Mesenchymal stem cell (in vitro differentiated cells and primary cell): ENCODE data around the gene TANC1.

ENCODE experiments used
- DNase-seq: peaks from one replicate; pipeline ENCODE4 v3.0.0-alpha.2; 2013
- H2AFZ ChIP-seq: one replicate; pipeline ENCODE4 v1.6.1; 2013; ENCODE audit warnings: low read depth, mild to moderate bottlenecking, control low read depth, inconsistent platforms, low read length, moderate library complexity
- H2AK5ac ChIP-seq: 2 replicates; pipeline ENCODE4 v1.6.1; 2013; ENCODE audit warnings: low read length, moderate library complexity, mild to moderate bottlenecking, inconsistent platforms; ENCODE audit not compliant: severe bottlenecking
- H2BK120ac ChIP-seq: one replicate; pipeline ENCODE4 v1.6.1; 2013; ENCODE audit warnings: low read depth, mild to moderate bottlenecking, inconsistent platforms, low read length, moderate library complexity
- H2BK12ac ChIP-seq, 2 experiments: one replicate each; pipeline ENCODE4 v1.6.1; 2013; ENCODE audit warnings: inconsistent platforms in 2 of 2, low read length in 2 of 2, mild to moderate bottlenecking in 2 of 2, moderate library complexity in 2 of 2, control low read depth in 1 of 2
- H2BK15ac ChIP-seq: one replicate; pipeline ENCODE4 v1.6.1; 2013; ENCODE audit warnings: mild to moderate bottlenecking, low read depth, inconsistent platforms; ENCODE audit not compliant: poor library complexity, severe bottlenecking
- H2BK5ac ChIP-seq: 2 replicates; pipeline ENCODE4 v1.6.1; 2013; ENCODE audit warnings: low read depth, mild to moderate bottlenecking, low read length, control low read depth, inconsistent platforms; ENCODE audit not compliant: poor library complexity, severe bottlenecking
- H3K14ac ChIP-seq, 2 experiments: one replicate each; pipeline ENCODE4 v1.6.1; 2013; ENCODE audit warnings: inconsistent platforms in 2 of 2, low read length in 2 of 2, control low read depth in 1 of 2, mild to moderate bottlenecking in 1 of 2, moderate library complexity in 1 of 2
- H3K18ac ChIP-seq, 2 experiments: one replicate each; pipeline ENCODE4 v1.6.1; 2013; ENCODE audit warnings: inconsistent platforms in 2 of 2, low read length in 2 of 2, control low read depth in 1 of 2, low read depth in 1 of 2, mild to moderate bottlenecking in 1 of 2
- H3K23ac ChIP-seq, 2 experiments: one replicate each; pipeline ENCODE4 v1.6.1; 2013; ENCODE audit warnings: inconsistent platforms in 2 of 2, low read length in 2 of 2, mild to moderate bottlenecking in 2 of 2, moderate library complexity in 2 of 2, control low read depth in 1 of 2
- H3K27ac ChIP-seq: 2 replicates; pipeline ENCODE4 v1.5.1; 2013; ENCODE audit warnings: mild to moderate bottlenecking, moderate library complexity, low read length, control low read depth, inconsistent platforms; ENCODE audit not compliant: poor library complexity, severe bottlenecking
- H3K27me3 ChIP-seq, 2 experiments: 2 replicates each; pipeline versions ENCODE4 v1.6.1 to v1.7.0; 2013; ENCODE audit warnings: low read length in 2 of 2, mild to moderate bottlenecking in 2 of 2, moderate library complexity in 2 of 2, control low read depth in 1 of 2, inconsistent platforms in 1 of 2; ENCODE audit not compliant: control insufficient read depth in 1 of 2, insufficient read depth in 1 of 2
- H3K36me3 ChIP-seq, 2 experiments: 2 replicates each; pipeline versions ENCODE4 v1.6.1 to v1.7.0; 2013; ENCODE audit warnings: low read length in 2 of 2, control low read depth in 1 of 2, inconsistent platforms in 1 of 2, low read depth in 1 of 2, mild to moderate bottlenecking in 1 of 2; ENCODE audit not compliant: insufficient read depth in 2 of 2, control insufficient read depth in 1 of 2
- H3K4ac ChIP-seq, 2 experiments: one replicate each; pipeline ENCODE4 v1.6.1; 2013; ENCODE audit warnings: inconsistent platforms in 2 of 2, low read length in 2 of 2, mild to moderate bottlenecking in 2 of 2, moderate library complexity in 2 of 2, control low read depth in 1 of 2, low read depth in 1 of 2
- H3K4me1 ChIP-seq: 2 replicates; pipeline ENCODE4 v1.6.1; 2013; ENCODE audit warnings: low read depth, low read length, control low read depth; ENCODE audit not compliant: control insufficient read depth, insufficient read depth
- H3K4me2 ChIP-seq: 2 replicates; pipeline ENCODE4 v1.6.1; 2013; ENCODE audit warnings: low read length, mild to moderate bottlenecking, inconsistent platforms; ENCODE audit not compliant: poor library complexity, severe bottlenecking
- H3K4me3 ChIP-seq, 2 experiments: 2 replicates each; pipeline versions ENCODE4 v1.5.1 to v1.7.0; 2013; ENCODE audit warnings: low read length in 2 of 2, mild to moderate bottlenecking in 2 of 2, control low read depth in 1 of 2, low read depth in 1 of 2; ENCODE audit not compliant: insufficient read depth in 1 of 2
- H3K79me1 ChIP-seq: replicated peaks from 2 replicates; pipeline ENCODE4 v1.6.1; 2013; ENCODE audit warnings: mild to moderate bottlenecking, control low read depth, low read length, inconsistent platforms; ENCODE audit not compliant: poor library complexity, severe bottlenecking
- H3K9ac ChIP-seq: 2 replicates; pipeline ENCODE4 v1.7.0; 2013; ENCODE audit warnings: mild to moderate bottlenecking, low read length, moderate library complexity
- H3K9me3 ChIP-seq: 2 replicates; pipeline ENCODE4 v1.7.0; 2013; ENCODE audit warnings: mild to moderate bottlenecking, low read length; ENCODE audit not compliant: control insufficient read depth
- H4K8ac ChIP-seq: one replicate; pipeline ENCODE4 v1.6.1; 2013; ENCODE audit warnings: inconsistent platforms, mild to moderate bottlenecking, low read length, moderate library complexity
- H4K91ac ChIP-seq: one replicate; pipeline ENCODE4 v1.6.1; 2013; ENCODE audit warnings: mild to moderate bottlenecking, low read length, inconsistent platforms
- WGBS: methylation state at CpG from one replicate; pipeline ENCODE4 v1.1.7; 2013; ENCODE audit warnings: mixed read lengths; 5-methylcytosine and 5-hydroxymethylcytosine counted together

TANC1 gene

DNA sequence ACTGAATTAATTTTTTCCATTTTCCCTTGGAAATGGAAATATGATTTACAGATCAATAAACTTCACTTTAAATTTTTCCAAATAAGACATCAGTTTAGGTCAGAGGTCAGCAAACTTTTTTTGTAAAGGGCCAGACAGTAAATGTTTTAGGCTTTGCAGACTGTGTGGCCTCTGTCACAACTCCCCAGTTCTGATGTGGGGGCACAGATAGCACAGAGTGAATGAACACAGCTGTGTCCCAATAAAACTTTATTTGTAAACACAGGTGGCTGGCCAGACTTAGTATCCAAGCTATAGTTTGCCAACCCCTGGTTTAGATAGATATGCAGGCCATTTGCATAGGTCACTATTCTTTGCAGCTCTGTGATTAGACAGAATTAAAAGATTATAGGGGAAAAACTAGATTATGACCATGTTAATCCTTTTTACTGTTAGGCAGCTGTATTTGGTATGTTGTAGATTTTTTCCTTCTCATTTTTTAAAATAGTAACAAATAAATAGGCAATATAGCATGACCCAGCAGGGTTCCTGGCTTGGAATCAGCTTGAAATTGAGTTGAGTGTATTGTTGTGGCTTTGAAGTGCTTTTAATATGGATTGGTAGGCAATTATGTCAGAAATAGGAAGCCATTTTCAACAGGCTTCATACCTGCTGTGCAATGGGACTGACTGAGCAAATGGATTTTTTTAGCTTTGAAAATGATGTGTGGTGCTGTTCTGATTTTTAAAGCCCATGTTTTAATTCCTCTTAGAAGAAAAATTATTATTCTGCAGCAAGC is 258.4 kb downstream of the TANC1 start:
- Histone ChIP-seq H2BK5ac (no peak overlapping the region), H3K9me3 (no peaks in the 10 kb centered on the region)

DNA sequence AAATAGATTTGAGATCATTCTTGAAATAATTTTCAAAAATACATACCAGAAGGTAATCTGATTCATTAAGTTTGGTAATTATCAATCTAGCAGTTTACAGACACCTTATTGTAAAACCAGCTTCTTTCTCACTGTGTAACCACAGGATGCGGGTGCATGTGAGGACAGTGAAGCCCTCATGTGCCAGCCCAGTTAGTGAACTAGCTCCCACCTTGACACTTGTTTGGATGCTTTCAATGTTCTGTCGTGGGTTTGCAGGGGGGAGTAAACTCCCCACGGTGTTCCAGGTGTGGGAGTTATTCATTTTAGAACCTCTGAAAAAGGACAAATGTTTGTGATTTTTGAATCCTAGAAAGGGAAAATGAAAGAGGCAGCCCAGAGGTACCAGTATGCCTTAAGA is 259.0 kb downstream of the TANC1 start:
- Histone ChIP-seq H2AFZ (no peak overlapping the region), H2BK12ac (no peak overlapping the region), H3K79me1 (peaks cover 9% of the 10 kb centered on the region), H3K4me1 (no peaks in the 10 kb centered on the region), H3K27me3 (no peaks in the 10 kb centered on the region), H3K27ac (no peak overlapping the region), H2BK120ac (no peak overlapping the region), H3K9me3 (no peaks in the 10 kb centered on the region), H2AK5ac (no peak overlapping the region), H3K4me2 (no peak overlapping the region), H3K36me3 (peaks cover 40 to 48% of the 10 kb centered on the region in 2 experiments), H3K18ac (no peak overlapping the region), H2BK5ac (no peak overlapping the region), H3K23ac (no peak overlapping the region), H3K4me3 (peak overlapping the region in 1 of 2 experiments; percentile 60), H3K4ac (no peak overlapping the region), H4K91ac (no peak overlapping the region), H4K8ac (no peak overlapping the region), H2BK15ac (no peak overlapping the region), H3K9ac (peak overlapping the region; percentile 74), H3K14ac (no peak overlapping the region)
- no peak for DNase-seq
- 75% methylated on average over 3 of the region's 3 CpGs for WGBS

More for the DNA sequence above, 258.4 kb downstream of the TANC1 start:
- Histone ChIP-seq H2BK15ac (no peak overlapping the region), H4K8ac (no peak overlapping the region), H3K4me1 (no peaks in the 10 kb centered on the region), H3K4ac (no peak overlapping the region), H3K36me3 (peaks cover 43 to 48% of the 10 kb centered on the region in 2 experiments), H4K91ac (no peak overlapping the region), H2AFZ (no peak overlapping the region), H2AK5ac (no peak overlapping the region), H2BK12ac (no peak overlapping the region), H3K23ac (no peak overlapping the region), H3K27ac (no peak overlapping the region), H3K9ac (no peak overlapping the region), H3K27me3 (no peaks in the 10 kb centered on the region), H3K4me3 (no peak overlapping the region), H3K18ac (no peak overlapping the region), H3K14ac (no peak overlapping the region), H3K4me2 (no peak overlapping the region), H3K79me1 (peaks cover 9% of the 10 kb centered on the region), H2BK120ac (no peak overlapping the region)
- DNase-seq = no peak

- Histone ChIP-seq H3K23ac (no peak overlapping the region), H3K9ac (peak overlapping the region; percentile 74), H4K8ac (no peak overlapping the region), H2BK12ac (no peak overlapping the region), H3K18ac (no peak overlapping the region), H2AK5ac (no peak overlapping the region), H3K4ac (no peak overlapping the region), H3K36me3 (peaks cover 37 to 48% of the 10 kb centered on the region in 2 experiments), H4K91ac (no peak overlapping the region), H3K14ac (no peak overlapping the region), H3K4me1 (no peaks in the 10 kb centered on the region), H2BK15ac (no peak overlapping the region), H3K4me2 (no peak overlapping the region), H2BK120ac (no peak overlapping the region), H3K9me3 (no peaks in the 10 kb centered on the region), H3K27me3 (no peaks in the 10 kb centered on the region), H2AFZ (no peak overlapping the region), H3K27ac (no peak overlapping the region), H3K4me3 (peak overlapping the region in 1 of 2 experiments; percentile 60), H2BK5ac (no peak overlapping the region), H3K79me1 (peaks cover 9% of the 10 kb centered on the region)
- 96% methylated on average over 14 of the region's 14 CpGs for WGBS
- no peak for DNase-seq
Observed at GRCh38 chr2:159228081-159228581, 259.7 kb downstream of the TANC1 start.

DNA sequence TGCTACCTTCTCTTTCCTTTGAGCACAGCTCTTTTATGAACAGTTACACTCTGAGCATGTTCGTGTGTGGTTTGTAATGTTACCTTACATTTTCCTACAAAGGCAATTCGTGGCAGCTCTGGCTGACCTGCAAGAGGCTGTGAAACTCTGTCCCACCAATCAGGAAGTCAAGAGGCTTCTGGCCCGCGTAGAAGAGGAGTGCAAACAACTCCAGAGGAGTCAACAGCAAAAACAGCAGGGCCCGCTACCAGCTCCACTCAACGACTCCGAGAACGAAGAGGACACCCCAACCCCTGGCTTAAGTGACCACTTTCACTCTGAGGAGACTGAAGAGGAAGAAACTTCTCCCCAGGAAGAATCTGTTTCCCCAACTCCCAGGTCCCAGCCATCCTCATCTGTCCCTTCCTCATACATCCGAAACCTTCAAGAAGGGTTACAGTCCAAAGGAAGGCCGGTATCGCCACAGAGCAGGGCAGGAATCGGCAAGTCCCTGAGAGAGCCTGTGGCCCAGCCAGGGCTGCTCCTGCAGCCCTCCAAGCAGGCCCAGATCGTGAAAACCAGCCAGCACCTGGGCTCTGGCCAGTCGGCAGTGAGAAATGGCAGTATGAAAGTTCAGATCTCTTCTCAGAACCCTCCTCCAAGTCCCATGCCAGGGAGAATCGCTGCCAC is 261.2 kb downstream of the TANC1 start:
- Histone ChIP-seq H3K4me1 (no peaks in the 10 kb centered on the region), H3K4me2 (no peak overlapping the region), H3K9ac (no peak overlapping the region), H2AK5ac (no peak overlapping the region), H3K9me3 (no peaks in the 10 kb centered on the region), H3K23ac (no peak overlapping the region), H3K4me3 (no peak overlapping the region), H4K8ac (no peak overlapping the region), H3K36me3 (peaks cover 31 to 40% of the 10 kb centered on the region in 2 experiments), H4K91ac (peak overlapping the region; percentile 32), H3K18ac (no peak overlapping the region), H2BK120ac (no peak overlapping the region), H3K4ac (no peak overlapping the region), H2BK12ac (no peak overlapping the region), H3K14ac (no peak overlapping the region), H3K27ac (no peak overlapping the region), H2BK15ac (no peak overlapping the region), H3K79me1 (peaks cover 11% of the 10 kb centered on the region), H2BK5ac (no peak overlapping the region), H2AFZ (no peak overlapping the region), H3K27me3 (no peaks in the 10 kb centered on the region)
- DNase-seq = no peak
- 95% methylated on average over 15 of the region's 15 CpGs for WGBS
